HEK293 (cell line): ENCODE measurements around the gene SLC7A6.

Source experiments
- BCL11B ChIP-seq: fragments of 450-650 bp; formaldehyde crosslinking; IDR thresholded peaks from 2 replicates; pipeline ENCODE4 v1.5.1; 2016; ENCODE audit warnings: low read depth, missing biosample characterization, missing genetic modification characterization
- BCL6B ChIP-seq: fragments of 450-650 bp; formaldehyde crosslinking; IDR thresholded peaks from 2 replicates; pipeline ENCODE4 v1.5.1; 2017; ENCODE audit warnings: missing biosample characterization, missing genetic modification characterization
- ELK4 ChIP-seq: IDR thresholded peaks from 2 replicates; pipeline ENCODE4 v1.6.1; 2011; ENCODE audit warnings: mild to moderate bottlenecking, low read depth, low read length, borderline replicate concordance
- GLIS2 ChIP-seq: fragments of 450-650 bp; formaldehyde crosslinking; IDR thresholded peaks from 2 replicates; pipeline ENCODE4 v1.5.1; 2016; ENCODE audit warnings: missing biosample characterization, missing genetic modification characterization
- HIC1 ChIP-seq: fragments of 450-650 bp; formaldehyde crosslinking; IDR thresholded peaks from 2 replicates; pipeline ENCODE4 v1.5.1; 2016; ENCODE audit warnings: missing biosample characterization, missing genetic modification characterization
- KLF1 ChIP-seq: fragments of 450-650 bp; formaldehyde crosslinking; IDR thresholded peaks from 2 replicates; pipeline ENCODE4 v1.5.1; 2016; ENCODE audit warnings: missing biosample characterization, missing genetic modification characterization
- PRDM10 ChIP-seq: fragments of 450-650 bp; formaldehyde crosslinking; IDR thresholded peaks from 2 replicates; pipeline ENCODE4 v1.5.1; 2016; ENCODE audit warnings: missing biosample characterization, missing genetic modification characterization
- SCRT1 ChIP-seq: fragments of 450-650 bp; formaldehyde crosslinking; IDR thresholded peaks from 2 replicates; pipeline ENCODE4 v1.5.1; 2016; ENCODE audit warnings: missing biosample characterization, missing genetic modification characterization, borderline replicate concordance
- SETDB1 ChIP-seq: IDR thresholded peaks from one replicate; pipeline ENCODE4 v1.6.1; 2017; ENCODE audit warnings: mild to moderate bottlenecking, low read length, moderate library complexity, mixed read lengths; ENCODE audit not compliant: insufficient read length
- SP3 ChIP-seq: fragments of 450-650 bp; formaldehyde crosslinking; IDR thresholded peaks from 2 replicates; pipeline ENCODE4 v1.5.1; 2016; ENCODE audit warnings: missing biosample characterization, missing genetic modification characterization
- SP7 ChIP-seq: fragments of 450-650 bp; formaldehyde crosslinking; IDR thresholded peaks from 2 replicates; pipeline ENCODE4 v1.5.1; 2016; ENCODE audit warnings: missing biosample characterization, missing genetic modification characterization
- TRIM28 ChIP-seq: IDR thresholded peaks from 2 replicates; pipeline ENCODE4 v1.6.1; 2011; ENCODE audit warnings: low read length, control low read depth, borderline replicate concordance
- ZBTB26 ChIP-seq: fragments of 450-650 bp; formaldehyde crosslinking; optimal IDR thresholded peaks from 2 replicates; pipeline ENCODE3; 2016; ENCODE audit warnings: missing biosample characterization, mild to moderate bottlenecking, missing genetic modification characterization
- ZBTB8A ChIP-seq: fragments of 450-650 bp; formaldehyde crosslinking; IDR thresholded peaks from 2 replicates; pipeline ENCODE4 v1.5.1; 2016; ENCODE audit warnings: missing biosample characterization, missing genetic modification characterization
- ZFHX2 ChIP-seq: fragments of 450-650 bp; formaldehyde crosslinking; conservative IDR thresholded peaks from 2 replicates; pipeline ENCODE4 v1.5.1; 2016; ENCODE audit warnings: missing biosample characterization, missing genetic modification characterization
- ZFP37 ChIP-seq: fragments of 450-650 bp; formaldehyde crosslinking; IDR thresholded peaks from 2 replicates; pipeline ENCODE4 v1.5.1; 2016; ENCODE audit warnings: missing biosample characterization, missing genetic modification characterization
- ZNF10 ChIP-seq: fragments of 450-650 bp; formaldehyde crosslinking; IDR thresholded peaks from 2 replicates; pipeline ENCODE4 v1.5.1; 2017; ENCODE audit warnings: missing biosample characterization, missing genetic modification characterization
- ZNF114 ChIP-seq: fragments of 450-650 bp; formaldehyde crosslinking; IDR thresholded peaks from 2 replicates; pipeline ENCODE4 v1.5.0; 2017; ENCODE audit warnings: missing biosample characterization, missing genetic modification characterization
- ZNF148 ChIP-seq: fragments of 450-650 bp; formaldehyde crosslinking; IDR thresholded peaks from 2 replicates; pipeline ENCODE4 v1.5.0; 2017; ENCODE audit warnings: missing biosample characterization, missing genetic modification characterization, borderline replicate concordance
- ZNF214 ChIP-seq: fragments of 450-650 bp; formaldehyde crosslinking; IDR thresholded peaks from 2 replicates; pipeline ENCODE4 v1.5.1; 2017; ENCODE audit warnings: missing biosample characterization, mild to moderate bottlenecking, missing genetic modification characterization, borderline replicate concordance
- ZNF248 ChIP-seq: fragments of 450-650 bp; formaldehyde crosslinking; IDR thresholded peaks from 2 replicates; pipeline ENCODE4 v1.5.1; 2017; ENCODE audit warnings: missing biosample characterization, missing genetic modification characterization
- ZNF501 ChIP-seq: fragments of 450-650 bp; formaldehyde crosslinking; IDR thresholded peaks from 2 replicates; pipeline ENCODE4 v1.5.1; 2016; ENCODE audit warnings: missing biosample characterization, missing genetic modification characterization
- ZNF571 ChIP-seq: fragments of 450-650 bp; formaldehyde crosslinking; IDR thresholded peaks from 2 replicates; pipeline ENCODE4 v1.5.0; 2017; ENCODE audit warnings: missing biosample characterization, missing genetic modification characterization
- ZNF792 ChIP-seq: fragments of 450-650 bp; formaldehyde crosslinking; IDR thresholded peaks from 2 replicates; pipeline ENCODE4 v1.5.1; 2016; ENCODE audit warnings: missing biosample characterization, missing genetic modification characterization
- ZSCAN30 ChIP-seq: fragments of 450-650 bp; IDR thresholded peaks from 2 replicates; pipeline ENCODE4 v1.5.1; 2018; ENCODE audit warnings: missing biosample characterization, mild to moderate bottlenecking, missing genetic modification characterization, moderate library complexity
- TF ChIP-seq, protein P1 (sequence below): fragments of 450-650 bp; IDR thresholded peaks from 2 replicates; pipeline ENCODE4 v1.5.1; 2018; ENCODE audit warnings: missing biosample characterization, mild to moderate bottlenecking, missing genetic modification characterization

Gene SLC7A6

DNA sequence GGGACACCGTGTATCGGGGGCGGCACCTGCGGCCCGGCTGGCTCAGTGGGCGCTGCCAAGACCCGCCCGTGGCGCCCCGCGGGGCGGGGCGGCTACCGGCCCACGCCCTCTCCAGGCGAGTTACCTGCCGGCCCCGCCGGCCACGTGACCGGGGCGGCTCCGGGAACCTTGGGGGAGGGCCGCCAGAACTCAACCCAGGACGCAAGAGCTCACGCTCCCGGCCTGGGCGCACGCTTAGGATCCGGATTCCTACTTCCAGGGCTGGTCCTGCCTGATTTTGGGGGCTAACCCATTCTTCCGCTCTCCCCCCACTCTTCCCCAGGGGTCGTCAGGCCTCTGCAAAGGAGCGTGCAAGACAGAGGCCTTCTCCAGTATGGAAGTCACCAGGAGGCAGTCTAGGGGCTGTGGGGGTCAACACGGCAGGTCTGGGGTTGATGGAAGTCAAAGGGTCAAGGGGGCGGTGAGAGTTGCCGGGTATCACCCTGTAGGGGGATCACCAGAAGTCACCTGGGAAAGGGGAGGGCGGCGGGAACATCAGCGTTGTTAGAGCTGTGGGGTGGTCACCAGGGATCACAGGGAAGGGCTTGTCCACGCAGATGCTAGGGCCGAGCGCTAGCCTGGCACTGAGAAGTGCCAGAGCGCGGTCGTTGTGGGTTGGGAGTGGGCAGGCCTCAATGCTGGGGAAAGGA, 28.0 kb upstream of the SLC7A6 start (continued):
- TF ChIP-seq PRDM10 (tag by site-specific recombination) (peak; percentile 94), SCRT1 (tag by site-specific recombination) (no peak), ZNF114 (no peak), ZFHX2 (tag by site-specific recombination) (peak; percentile 85), SP7 (tag by site-specific recombination) (peak; percentile 10; the same call in 1 of the 2 replicates), SETDB1 (no peak), TRIM28 (no peak), ZNF214 (tag by site-specific recombination) (no peak), KLF1 (tag by site-specific recombination) (peak; percentile 95), ELK4 (no peak), ZNF792 (no peak), ZNF571 (tag by site-specific recombination) (no peak), ZSCAN30 (tag by site-specific recombination) (0 out of 2 replicates have a peak, but pooled peaks have one; percentile 36), ZBTB26 (tag by site-specific recombination) (peak; percentile 6), ZBTB8A (peak; percentile 62), ZNF10 (no peak), GLIS2 (tag by site-specific recombination) (peak; percentile 62), ZFP37 (tag by site-specific recombination) (no peak), BCL6B (no peak), ZNF501 (no peak), SP3 (tag by site-specific recombination) (peak; percentile 63), ZNF148 (tag by site-specific recombination) (no peak), ZNF248 (no peak), HIC1 (tag by site-specific recombination) (no peak), BCL11B (tag by site-specific recombination) (peak; percentile 63; the same call in 1 of the 2 replicates)
- TF ChIP-seq, protein P1, sequence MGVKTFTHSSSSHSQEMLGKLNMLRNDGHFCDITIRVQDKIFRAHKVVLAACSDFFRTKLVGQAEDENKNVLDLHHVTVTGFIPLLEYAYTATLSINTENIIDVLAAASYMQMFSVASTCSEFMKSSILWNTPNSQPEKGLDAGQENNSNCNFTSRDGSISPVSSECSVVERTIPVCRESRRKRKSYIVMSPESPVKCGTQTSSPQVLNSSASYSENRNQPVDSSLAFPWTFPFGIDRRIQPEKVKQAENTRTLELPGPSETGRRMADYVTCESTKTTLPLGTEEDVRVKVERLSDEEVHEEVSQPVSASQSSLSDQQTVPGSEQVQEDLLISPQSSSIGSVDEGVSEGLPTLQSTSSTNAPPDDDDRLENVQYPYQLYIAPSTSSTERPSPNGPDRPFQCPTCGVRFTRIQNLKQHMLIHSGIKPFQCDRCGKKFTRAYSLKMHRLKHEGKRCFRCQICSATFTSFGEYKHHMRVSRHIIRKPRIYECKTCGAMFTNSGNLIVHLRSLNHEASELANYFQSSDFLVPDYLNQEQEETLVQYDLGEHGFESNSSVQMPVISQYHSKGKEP (tag by site-specific recombination), result peak; percentile 32; the same call in 1 of the 2 replicates
